HG02610 (cell line): ENCODE results near the gene DENND4A.

Source experiments
- ATAC-seq: cut with Tn5 transposase; IDR thresholded peaks from one replicate; pipeline ENCODE4 v1.9.1; 2021; ENCODE audit warnings: mild to moderate bottlenecking, moderate library complexity; ENCODE audit not compliant: unreplicated experiment

DENND4A gene

DNA sequence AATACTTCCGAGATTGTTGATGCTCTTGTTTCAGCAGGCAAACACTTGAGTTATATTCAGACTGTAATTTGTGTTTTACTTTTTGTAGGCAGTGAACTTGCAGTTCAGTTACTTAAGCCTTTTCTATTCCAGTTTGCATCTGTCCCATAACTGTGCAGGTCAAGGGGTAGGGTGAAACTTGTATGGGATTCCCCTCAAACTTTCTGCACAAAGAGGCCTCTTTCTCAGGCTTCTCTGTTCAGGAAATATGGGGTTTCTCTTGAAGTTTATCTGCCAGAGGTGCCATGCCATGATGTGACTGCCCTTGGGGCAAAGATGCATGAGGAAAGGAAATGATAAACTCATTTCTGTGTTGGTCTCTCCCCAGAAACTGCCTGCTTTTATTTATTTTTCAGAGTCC lies 103.6 kb downstream of the DENND4A start:
- no peak for ATAC-seq

DNA sequence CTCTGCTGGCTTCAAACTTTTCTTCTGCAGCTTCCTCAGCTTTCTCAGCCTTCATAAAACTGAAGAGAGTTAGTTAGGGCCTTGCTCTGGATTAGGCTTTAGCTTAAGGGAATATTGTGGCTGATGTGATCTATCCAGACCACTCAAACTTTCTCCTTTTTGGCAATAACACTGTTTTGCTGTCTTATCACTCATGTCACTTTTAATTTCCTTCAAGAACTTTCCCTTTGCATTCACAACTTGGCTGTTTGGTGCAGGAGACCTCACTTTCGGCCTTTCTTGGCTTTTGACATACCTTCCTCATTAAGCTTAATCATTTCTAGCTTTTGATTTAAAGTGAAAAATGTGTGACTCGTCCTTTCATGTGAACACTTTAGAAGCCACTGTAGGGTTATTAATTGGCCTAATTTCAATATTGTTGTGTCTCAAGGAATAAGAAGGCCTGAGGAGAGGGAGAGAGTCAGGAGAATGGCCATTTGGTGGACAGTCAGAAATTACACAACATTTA lies 109.6 kb downstream of the DENND4A start:
- no peak for ATAC-seq

DNA sequence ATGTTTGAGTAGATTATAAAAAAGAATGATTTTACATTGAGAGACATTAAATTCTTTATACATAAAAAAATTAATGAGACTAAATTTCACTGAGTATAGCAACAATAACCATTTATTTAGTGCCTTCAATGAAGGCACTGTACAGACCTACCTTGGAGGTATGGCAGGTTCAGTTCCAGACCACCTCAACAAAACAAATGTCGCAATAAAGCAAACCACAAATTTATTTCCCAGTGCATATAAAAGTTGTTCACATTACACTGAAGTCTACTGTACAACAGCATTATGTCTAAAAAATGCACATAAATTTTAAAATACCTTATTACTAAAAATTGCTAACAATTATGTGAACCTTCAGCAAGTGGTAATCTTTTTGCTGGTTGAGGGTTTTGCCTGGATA lies 111.5 kb downstream of the DENND4A start:
- ATAC-seq = no peak

DNA sequence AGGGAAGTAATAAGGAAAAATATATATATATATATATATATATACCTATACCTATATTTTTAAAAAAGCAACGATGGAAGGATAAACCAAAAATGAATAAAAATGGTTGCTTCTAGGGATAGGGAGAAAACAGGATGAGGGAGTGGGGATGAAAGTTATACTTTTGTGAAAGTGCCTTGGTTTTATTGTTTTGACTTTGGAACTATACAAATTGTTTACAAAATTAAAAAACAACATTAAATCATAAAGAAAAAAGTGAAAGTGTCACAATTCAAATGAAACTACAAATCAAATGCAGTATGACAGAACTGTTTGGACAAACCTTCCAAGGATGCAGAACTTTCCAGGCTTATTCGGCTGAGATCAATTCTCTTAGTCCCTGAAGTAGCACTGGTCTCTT lies 116.0 kb downstream of the DENND4A start:
- ATAC-seq = no peak

DNA sequence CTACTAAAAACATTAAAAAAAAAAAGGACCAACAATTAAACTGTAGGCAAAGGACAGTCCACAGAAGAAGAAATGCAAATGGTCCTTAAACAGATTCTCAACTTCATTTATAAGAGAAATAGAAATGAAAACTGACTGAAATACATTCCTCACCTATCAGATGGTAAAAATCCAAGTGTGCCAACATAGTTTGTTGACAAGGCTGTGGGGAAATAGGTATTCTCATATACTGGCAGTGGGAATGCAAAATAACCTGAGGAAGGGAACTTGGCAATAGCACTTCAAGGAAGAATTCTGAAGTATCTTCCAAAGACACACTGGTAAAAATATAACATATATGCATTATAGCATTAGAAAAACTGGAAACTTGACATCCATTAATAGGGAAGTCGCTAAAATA lies 116.5 kb downstream of the DENND4A start:
- no peak for ATAC-seq

DNA sequence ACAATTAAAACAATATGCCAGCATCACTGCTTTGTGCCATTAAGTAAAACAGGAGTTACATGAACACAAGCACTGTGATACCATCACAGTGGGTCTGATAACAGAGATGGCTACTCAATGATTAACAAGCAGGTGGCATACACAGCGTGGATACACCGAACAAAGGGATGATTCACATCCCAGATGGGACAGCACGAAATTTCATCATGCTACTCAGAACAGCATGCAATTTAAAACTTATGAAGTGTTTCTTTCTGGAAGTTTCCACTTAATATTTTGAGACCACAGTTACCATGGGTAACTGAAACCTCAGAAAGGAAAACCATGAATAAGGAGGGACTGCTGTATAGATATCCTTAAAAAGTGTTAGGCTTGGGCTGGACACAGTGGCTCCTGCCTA lies 125.8 kb downstream of the DENND4A start:
- no peak for ATAC-seq

DNA sequence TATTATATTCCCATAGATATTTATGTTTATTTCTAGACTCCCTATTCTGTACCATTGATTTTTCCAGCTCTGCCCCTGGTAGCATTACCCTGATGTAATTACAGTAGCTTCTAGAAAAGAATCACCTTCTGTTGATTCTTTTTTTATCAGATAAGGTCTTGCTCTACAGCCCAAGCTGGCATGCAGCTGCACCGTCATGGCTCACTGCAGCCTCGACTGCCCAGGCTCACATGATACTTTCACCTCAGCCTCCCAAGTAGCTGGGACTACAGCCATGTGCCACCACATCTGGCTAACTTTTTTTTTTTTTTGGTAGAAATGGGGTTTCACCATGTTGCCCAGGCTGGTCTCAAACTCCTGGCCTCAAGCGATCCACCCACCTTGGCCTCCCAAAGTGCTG lies 128.6 kb downstream of the DENND4A start:
- no peak for ATAC-seq

DNA sequence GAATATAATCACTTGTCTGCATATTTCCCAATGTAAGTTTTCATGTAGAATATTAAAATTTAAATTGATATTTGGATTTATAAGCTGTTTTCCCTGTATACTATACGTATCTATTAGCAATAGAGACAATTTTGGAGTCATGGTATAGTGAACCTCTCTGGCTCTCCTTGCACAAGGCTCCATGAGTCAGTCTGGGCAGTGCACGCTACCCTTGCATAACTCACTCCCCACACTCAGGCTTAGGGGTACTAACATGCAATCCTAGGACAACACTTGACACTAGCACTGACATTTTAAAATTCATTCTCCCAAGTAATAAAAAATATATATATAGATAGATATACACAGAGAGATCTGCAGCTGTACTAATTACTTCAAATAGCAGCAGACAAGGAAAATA lies 131.2 kb downstream of the DENND4A start:
- ATAC-seq = no peak

DNA sequence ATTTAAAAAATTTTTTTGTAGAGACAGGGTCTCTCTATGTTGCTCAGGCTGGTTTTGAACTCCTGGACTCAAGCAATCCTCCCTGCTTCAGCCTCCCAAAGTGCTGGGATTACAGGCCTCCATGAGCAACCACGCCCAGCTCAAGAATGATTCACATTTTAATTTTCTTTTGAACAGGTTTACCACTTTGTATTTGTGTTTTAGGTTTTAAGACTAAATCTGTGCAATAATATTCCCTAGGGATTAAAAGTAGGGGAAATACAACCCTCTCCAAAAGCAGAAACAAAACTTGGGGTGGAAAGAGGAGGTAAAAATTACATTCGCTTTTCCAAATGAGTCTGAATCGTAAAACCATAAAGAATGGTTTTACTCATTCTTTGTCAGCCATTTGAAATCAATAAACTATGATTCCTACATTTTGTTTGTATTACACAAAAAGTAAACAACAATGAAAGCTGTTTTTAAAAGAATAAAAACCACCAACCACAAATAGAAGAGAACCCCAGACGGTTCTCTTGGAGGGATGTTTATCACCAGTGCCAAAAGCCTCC lies 132.5 kb downstream of the DENND4A start:
- ATAC-seq = no peak

DNA sequence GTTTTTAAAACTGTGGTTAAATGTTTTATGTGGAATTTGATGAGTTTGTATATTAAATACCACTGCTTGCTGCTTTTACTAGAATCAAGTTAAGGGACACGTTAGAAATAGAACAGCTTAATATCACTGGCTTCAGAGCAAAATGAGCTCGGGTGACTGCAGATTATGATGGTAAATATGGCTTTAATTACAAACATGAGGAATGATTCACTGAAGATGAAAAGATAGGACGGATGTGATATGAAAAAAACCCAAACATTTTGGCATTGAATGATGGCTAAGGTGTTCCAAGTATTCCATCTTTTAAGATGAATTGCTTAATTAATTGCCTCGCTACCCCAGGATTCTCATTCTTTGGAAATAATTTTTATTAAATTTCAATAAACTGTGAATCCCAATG lies 136.6 kb downstream of the DENND4A start:
- no peak for ATAC-seq

DNA sequence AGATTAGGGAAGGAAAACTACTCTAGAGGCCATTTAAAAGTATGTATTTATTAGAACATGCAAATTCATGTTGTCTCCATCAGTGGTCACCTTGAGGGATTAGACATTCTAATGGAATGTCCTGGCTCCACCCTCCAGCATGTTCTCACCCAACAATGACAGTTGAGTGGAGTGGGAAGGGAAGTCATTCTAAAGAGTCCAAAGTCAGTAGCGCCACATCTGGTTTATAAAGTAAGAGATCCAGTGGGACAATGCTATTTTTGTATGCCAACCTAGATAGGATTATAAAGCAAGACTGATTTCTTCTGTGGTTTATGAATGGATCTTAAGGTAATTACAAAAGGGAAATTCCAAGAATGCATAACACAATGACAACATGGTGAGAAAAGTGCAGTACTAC lies 137.1 kb downstream of the DENND4A start:
- ATAC-seq = no peak

DNA sequence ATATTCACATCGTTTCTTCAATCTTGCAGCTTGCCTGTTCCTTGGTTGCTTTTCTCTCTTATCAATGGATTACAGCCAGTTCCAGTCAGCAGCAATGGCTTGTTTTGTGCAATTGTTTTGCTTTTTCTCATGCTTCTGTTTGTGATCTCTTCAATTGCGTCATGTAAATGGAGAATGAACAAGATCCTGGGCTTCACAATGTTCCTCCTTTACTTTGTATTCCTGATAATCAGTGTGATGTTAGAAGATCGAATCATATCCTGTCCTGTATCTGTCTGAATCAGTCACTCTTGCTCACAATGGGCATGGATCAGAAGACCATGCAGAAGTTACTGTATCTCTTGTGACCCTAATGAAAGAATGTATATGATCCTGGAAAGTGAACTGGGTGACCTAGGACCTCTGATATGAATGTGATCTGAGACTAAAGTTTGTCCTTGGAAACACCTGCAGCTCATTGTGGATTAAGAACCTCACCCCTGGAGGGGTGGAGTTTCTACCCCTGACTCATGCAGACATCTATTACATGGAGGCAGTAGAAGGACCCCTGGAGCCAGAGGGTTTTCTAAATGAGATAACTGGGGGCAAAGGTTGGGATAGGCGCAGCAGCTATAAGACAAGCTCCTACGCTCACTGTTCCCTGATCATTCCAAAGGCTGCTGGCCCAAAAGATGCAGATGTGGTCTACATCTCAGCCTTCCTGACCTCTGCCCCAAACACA lies 138.1 kb downstream of the DENND4A start:
- ATAC-seq = no peak

DNA sequence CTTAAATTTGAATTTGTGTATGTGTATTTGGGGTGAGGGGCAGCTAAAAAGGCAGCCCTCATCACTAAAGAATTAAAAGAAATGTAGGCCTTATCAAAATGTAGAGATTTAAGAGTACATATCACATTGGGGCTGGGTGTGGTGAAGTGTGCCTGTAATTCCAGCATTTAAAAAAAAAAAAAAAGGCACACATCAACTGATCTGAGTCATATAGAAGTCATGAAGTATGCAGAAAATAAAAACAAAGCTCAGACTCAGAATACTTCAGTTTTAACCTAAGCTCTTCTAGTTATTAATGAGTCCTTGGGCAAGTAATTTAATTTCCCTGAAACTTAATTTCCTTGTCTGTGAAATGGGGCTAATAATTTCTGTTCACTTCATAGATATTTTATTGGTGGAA lies 138.8 kb downstream of the DENND4A start:
- ATAC-seq = no peak

DNA sequence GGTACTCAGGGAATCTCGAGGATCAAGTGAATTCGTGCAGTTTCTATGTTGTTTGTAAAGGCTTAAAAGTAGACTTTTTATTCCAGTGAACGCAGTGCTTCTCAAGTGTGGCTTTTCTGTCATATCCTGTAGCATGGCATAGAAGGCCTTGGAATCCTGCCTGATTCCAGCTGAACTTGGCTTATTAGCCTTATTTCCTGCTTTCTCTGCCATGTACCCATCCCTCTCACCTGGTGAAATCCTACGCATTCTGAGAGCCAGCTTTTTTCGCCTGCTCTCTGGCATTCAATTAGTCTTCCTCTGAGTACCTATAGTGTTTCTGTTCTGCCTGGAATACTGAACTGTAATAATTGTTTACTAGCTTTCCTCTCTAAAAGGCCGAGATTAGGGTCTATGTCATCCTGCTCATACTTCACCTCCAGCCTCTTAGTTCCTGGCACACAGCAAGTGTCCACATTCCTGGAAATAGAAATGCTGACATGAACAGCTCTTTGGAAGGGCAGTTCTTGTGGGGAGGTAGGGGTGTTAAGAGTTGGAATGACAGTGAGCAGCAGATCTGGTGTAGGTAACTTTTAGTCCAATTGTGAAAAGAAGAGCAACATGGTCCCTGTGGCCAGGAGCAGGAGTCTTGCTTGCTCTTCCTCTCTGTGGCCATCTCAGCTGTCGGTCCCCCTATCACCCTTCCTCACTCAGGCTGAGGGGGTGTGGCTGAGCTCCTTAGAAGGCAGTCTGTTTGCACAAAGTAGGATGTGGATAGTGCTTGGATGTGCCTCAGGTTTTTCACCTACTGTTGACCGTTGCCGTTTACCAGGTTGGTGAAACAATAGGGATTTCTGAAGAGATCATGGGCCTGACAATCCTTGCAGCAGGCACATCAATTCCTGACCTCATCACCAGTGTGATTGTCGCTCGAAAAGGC lies 140.0 kb downstream of the DENND4A start:
- no peak for ATAC-seq

DNA sequence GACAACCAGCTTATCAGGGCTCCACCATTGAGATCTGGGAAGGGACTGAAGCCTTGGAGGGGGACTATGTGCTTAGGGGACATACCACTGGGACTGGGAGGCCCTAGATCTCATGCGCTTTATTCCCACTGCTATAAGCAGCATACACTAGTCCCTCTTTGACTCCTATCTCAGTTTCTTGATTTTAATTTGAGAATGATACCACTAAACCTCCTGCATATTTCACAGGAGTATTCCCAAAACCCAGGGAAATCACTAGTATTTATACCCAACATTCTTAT lies 141.1 kb downstream of the DENND4A start:
- ATAC-seq = no peak

DNA sequence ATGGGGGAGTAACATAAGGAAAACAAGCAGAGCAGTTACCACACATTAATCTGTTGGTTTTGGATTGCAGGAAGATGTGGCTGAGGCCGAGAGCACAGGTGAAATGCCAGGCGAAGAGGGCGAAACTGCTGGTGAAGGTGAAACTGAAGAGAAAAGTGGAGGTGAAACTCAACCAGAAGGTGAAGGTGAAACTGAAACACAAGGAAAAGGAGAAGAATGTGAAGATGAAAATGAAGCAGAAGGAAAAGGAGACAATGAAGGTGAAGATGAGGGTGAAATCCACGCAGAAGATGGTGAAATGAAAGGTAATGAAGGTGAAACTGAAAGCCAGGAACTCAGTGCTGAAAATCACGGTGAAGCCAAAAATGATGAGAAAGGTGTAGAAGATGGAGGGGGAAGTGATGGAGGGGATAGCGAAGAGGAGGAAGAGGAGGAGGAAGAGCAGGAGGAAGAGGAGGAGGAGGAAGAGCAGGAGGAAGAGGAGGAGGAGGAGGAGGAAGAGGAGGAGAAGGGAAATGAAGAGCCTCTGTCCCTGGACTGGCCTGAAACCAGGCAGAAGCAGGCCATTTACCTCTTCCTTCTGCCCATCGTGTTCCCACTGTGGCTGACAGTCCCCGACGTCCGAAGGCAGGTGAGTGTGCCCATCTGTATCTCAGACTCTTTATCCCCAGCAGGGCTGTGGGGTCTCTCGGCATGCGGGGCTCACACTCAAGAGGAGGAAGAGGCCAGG lies 141.6 kb downstream of the DENND4A start:
- ATAC-seq = no peak

DNA sequence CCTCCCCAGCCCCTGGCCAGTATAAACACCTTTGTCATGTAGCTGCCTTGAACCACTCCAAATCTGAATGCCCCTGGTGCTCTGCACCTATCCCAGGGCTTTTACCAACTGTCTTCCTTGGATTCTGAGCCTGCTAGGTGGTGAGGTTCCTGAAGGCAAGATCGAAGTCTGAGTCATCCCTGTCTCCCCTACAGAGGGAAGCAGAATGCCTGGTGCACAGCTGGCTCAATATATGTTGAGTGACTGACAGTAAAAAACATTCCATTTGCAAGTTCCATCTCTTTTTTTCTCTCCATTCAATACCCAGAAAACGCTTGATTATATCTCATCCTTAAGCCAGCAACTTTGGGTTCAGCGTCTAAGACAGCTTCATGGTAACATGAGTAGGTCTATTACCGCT lies 145.6 kb downstream of the DENND4A start:
- no peak for ATAC-seq

DNA sequence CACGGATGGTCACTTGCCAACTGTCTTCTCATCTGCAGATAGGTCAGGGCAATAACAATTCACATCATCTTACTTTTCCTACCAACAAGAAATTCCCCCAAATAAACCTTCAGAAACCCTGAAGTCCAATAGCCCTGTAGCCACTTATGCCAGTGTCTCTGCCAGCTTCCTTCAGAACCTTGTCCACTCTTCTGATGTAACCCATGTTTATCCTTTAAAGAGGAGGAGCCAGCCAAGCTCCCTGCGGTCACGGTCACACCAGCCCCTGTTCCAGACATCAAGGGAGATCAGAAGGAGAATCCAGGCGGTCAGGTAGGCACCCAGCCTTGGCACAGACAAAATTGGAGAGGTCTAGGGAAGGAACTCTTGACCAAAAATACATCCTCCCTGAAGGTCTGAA lies 146.7 kb downstream of the DENND4A start:
- no peak for ATAC-seq

DNA sequence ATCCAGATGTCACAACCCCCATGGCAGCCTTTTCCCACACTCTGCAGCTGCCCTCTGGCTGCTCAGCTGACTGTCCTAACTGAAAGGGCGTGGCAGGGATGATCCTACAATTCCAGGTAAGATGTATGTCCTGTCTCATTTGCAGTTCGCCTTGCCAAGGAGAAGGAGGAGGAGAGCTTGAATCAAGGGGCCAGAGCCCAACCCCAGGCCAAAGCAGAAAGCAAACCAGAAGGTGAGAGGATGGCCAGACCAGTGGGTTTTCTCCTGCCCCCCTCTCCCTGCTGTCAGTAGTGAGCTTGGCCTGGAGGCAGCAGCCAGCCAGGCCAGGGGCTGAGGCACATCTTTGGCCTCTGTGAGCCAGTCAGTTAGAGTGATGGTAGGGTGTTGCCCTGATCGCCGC lies 147.8 kb downstream of the DENND4A start:
- ATAC-seq = no peak

DNA sequence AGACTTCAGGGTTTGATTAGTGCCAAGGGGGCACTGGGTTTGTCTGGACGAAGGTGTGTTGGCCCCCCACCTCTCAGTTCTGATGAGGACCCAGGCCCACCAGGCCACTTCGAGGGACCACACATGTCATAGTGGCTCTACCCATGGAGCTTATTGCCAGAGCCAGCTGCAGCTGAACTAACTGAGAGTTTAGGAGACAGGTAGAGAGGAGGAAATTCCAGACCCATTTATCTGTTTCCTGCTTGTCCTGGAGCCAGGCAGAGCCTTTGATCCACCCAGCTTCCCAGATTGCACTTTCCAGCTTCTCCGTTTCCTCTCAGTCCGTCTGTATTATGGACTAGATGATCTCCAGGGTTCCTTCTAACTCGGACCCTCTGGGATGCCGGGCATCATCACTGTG lies 149.5 kb downstream of the DENND4A start:
- ATAC-seq = no peak

DNA sequence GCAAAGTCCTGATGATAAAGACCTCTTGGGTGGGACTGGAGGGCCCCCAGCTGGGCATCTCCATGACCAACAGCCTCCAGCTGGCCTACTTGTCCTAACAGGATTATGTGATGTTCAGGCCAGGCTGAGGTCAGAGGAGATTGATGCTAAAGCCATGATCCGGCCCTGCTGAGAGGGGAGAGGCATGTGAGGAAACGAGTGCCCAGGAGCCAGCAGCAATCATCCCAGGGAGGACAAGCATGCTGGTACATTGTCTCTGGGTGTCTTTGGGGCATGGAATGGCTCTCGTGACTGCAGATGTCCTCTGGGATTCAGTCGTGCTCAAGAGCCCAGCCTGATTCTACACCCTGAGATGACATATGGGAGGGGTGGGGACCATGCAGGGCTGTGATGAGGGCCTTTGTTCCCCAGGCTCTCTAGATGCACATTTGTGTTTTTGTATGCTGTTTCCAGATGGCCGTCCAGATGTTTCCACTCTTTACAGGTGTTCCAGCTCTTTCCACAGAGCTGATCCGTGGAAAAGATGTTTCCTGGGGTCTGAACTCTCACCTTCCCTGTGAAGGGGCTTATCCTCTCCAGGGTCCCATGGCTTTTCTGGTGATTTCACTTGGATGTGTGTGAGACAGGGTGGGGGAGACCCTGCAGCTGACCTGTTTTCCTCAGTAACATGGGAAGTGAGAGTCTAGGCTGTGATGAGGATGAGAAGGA lies 150.2 kb downstream of the DENND4A start:
- ATAC-seq = no peak
